NCI-H1417 (cell line): ENCODE measurements around the gene MAST2.

Experiments
- DNase-seq, 3 experiments: peaks; one replicate each; lab custom pipeline; 2025; lab: John Stamatoyannopoulos, UW

The MAST2 gene

DNA sequence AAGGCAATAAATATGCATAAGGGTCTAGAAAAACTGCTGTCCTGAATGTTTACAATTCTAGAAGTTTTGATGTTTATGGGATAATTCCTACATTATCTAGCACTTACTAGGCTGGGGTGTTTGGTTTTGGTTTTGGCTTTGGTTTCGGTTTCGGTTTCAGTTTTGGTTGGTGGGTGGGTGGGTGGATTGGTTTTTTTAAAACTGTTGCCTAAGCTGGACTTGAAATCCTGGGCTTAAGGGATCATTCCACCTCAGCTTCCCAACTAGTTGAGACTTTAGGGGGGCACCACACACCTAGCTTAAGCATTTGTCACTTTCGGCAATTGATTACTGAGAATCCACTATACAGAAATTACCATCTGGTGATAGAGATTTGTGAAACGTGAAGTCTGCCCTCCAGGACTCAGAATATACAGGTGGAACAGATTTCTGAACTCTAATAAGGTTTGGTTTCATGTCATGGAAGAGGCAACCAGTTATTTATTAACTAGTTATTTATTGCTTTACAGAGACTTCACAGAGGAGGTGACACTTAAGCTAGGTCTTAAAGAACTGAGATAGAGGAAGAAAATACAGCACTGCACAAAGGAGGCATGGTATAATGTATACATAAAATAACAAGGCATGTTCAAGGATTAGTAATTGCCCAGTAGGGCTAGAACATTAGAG lies 259.4 kb downstream of the MAST2 start:
- no peak for DNase-seq

DNA sequence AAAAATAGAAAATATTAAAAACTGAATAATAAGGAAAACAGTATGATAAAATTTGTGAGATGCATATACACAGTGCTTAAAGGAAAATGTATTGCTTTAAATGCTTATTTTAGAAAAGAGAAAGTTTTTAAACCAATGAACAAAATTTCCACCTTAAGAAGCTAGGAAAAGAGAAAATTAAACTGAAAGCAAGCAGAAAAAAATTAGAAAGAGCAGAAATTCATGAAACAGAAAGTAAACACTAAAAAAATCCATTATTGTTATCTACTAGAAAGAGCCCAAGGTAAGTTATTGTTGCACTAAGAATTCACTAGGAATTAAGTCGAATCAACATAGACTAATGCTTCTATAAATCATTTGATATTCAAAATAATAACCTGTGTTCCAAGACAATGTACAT lies 261.3 kb downstream of the MAST2 start:
- DNase-seq: no peak

DNA sequence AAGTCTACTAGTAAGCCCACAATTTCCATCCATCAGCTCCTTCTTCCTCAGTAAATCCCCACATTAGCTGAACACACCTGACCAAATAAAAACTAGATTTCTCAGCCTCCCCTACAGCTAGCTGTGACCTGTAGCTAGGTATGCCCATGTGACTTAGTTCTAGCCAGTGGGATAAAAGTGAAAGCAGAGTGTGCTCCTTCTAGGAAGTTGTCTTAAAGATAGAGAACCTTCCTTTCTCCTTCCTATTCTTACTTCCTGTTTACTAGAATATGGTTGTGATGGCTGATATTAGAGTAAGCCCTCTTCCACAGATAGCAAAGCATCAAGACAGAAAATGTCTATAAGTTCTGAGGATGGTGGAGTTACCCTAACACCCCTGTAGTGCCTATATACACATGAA lies 262.0 kb downstream of the MAST2 start:
- DNase-seq: no peak

DNA sequence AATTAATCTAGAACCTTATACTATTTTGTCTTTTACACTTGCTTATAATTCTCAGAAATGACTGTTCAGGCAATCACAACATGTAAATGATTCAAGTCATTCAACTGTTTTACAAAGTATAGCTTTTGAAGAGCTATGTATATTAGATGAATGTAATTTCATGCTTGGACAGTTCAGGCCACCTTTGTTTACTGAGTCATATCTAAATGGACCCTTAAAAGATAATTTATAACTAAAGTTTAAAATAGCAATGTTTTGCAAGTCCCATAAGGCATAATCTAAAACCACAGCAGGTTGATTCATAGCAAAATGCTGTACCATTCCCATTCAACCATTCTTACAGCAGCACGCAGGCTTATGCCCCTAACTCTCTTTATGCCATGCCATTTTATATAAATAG lies 264.2 kb downstream of the MAST2 start:
- DNase-seq: peak in 2 of 3 experiments; percentile 12 to 27

DNA sequence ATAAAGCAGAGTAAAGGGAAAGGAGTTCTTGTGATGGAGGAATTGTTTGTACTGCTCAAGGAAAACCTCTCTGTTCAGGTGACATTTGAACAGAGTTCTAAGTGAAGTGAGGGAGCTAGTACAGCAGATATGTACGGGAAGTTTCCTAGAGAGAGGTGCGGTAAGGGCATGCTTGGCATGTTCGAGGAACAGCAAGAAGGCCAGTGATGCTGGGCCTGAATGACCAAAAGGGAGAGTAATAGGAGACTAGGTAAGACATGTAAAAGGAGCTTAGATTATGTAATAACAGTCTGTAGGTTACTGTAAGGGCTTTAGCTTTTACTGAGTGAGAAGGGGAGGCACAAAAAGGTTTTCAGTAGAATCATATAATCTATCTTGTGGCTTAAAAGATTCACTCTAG lies 265.1 kb downstream of the MAST2 start:
- DNase-seq: no peak

DNA sequence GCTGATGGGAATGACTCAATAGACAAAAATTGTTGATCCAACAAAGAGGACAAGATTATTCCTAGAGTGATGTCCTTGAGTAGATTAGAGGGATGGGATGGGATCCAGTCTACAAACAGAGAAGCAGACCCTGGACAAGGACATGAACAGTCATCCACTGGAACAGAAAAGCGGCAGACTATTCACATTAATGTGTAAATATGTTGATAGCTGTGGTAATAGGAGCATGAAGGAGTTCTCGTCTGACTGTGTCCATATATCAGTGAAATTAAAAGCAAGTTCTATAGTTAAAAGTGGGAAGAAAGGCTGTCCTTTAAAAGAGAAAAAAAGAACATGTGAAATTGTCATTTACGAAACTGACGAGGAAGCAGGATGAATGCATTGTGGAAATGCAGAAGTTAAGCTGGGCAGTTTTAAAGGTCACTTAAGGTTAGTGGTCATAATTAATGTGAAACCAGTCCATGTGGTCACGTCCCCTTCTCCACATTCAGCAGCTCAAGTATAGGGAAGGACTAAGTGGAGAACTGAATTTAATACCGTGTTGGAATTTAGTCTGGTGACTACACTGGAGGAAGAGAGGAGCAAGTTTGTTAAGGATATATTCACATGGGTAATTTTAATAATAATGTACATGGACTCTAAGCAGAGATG lies 266.9 kb downstream of the MAST2 start:
- no peak for DNase-seq

DNA sequence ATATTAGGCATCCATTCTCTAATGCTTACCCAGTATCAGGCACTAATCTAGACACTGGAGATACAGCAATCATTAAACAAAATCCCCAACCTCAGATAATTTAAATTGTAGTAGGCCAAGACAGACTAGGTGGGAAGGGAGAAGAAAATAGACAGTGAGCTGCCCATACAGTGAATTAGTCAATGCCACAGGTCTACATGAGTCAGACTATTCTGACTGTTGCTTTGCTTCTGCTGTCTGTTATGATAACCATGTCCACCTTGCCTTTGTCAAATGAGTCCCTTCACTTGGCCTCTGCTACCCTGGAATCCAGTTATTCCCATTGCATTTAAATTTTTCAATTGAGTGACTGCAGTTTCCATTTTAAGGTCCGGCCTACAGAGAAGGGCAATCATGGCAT lies 269.6 kb downstream of the MAST2 start:
- DNase-seq: no peak

DNA sequence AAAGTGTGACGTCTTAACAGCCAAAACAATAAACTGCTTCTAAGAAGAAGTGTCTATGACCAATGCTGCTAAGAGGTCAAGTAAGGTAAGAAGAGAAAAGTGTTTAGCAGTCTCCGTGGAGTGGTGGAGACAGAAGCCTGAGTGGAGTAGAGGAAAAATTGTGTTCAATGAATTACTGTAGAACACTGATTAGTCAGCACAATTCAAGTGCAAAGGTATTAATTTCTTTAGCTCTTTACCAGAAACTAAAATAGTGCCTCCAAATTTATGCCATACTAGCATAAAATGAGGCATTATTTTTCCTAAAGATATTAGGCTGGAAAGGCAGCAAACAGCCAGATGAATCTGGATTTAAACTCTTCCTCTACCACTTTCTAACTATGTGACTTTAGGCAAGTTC lies 272.9 kb downstream of the MAST2 start:
- no peak for DNase-seq

DNA sequence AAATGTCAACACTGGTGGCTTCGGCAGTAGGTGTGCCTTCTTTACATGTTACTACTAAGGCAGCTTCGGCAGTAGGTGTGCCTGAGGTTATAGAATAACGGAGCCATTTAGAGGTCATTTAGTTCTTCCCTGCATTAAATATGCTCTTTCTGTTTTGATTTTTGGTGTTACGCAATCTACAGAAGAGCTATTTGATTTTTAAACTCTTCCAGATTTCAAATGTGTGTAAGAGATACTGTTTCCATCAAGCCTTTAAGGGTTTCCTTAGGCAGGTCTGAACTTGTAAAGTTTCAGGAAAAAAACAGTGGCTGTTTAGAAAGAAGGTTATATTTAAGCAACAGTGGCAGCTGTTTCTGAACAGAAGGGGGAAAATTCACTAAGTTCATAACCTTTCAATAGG lies 274.2 kb downstream of the MAST2 start:
- peak in 1 of 3 experiments; percentile 7 for DNase-seq

DNA sequence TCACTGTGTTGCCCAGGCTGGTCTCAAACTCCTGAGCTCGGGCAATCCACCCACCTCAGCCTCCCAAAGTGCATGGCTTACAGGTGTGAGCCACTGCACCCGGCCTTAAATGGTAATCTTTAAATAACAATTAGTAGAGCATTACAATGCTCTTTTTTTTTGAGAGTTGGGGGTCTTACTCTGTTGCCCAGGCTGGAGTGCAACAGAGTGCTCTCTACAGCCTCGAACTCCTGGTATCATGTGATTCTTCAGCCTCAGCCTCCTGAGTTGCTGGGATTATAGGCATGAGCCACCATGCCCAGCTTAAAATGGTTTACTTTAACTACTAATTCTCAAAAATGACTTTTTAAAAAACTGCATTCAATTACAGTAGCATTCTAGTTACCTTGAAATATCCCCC lies 276.8 kb downstream of the MAST2 start:
- DNase-seq: no peak

DNA sequence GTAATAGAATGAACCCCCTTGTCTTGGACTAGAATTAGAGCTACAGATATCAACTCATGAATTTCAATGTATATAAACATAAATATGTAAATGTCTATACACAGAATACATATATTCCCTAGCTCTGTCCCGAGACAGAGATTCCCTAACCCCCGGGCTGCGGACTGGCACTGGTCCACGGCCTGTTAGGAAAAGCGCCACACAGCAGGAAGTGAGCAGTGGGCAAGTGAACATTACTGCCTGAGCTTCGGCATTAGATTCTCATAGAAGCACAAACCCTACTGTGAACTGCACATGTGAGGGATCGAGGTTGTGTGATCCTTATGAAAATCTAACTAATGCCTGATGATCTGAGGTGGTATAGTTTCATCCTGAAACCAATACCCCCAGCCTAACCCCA lies 277.8 kb downstream of the MAST2 start:
- no peak for DNase-seq

DNA sequence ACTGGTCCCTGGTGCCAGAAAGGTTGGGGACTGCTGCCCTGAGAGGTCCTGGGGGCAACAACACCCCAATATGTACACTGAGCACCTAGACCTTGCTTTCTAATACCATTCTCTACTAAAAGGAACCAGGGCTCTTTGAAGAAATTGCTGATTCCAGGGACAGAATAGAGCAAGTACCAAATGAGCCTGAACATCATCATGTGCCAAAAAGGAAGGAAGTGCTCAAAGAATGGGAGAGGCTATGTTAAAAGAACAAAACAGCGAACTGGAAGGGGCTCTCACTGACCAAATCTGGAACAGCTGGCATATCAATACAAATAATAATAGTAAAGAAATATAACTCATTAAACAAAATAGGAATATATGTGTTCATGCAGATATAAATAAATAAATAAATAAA lies 278.2 kb downstream of the MAST2 start:
- no peak for DNase-seq

DNA sequence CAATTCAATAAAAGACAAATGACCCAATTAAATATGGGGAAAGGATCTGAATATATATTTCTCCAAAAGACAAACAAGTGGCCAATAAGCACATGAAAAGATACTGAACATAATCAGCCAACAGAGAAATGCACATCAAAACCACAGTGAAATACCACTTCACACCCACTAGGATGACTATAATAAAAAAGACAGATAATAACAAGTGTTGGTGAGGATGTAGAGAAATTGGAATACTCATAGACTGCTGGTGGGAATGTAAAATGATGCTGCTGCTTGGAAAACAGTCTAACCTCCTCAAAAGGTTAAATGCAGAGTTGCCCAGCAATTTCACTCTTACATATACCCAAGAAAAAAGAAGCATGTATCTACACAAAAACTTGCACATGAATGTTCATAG lies 280.2 kb downstream of the MAST2 start:
- no peak for DNase-seq

DNA sequence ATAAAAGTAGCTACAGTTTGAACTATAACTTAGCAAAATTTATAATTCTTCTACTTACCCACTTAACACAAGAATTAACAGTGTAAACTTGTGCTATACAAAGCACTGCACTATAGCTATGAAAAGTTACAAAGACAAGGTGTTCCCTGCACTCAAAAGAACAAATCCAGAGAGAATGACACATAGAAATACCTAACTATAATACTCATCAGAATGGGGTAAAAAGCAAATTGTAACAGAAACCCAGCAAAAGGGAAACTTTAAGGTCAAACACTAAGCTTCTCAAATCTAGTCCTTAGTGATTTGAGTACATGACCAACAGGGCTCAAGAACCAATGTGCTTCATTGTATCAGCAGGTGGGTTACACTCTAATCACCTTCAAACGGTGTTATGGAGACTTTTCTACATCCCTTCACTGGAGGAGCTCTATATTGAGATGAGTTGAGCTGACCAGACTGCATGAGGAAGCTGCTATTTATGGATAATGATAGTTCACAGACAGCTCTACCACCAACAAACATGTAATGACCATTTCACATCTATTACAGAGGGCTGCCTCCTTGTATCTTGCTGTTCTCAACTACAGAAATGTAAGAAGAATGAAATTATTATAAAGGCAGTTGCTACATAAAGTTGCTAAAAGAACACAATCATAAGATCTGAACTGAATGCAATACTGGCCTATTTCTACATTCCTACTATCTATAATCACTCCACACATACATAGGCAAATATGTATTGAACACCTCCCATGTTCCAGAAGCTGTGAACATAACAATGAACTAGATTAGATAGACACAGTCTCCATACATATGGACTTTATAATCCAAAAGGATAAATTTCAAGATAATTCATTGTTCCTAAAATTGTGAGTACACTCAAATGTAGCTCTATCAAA lies 281.4 kb downstream of the MAST2 start:
- DNase-seq: peak in 1 of 3 experiments; percentile 12
